WERI-Rb-1 (cell line): ENCODE measurements around the gene CALHM2.

Experiments used
- DNase-seq: peaks from one replicate; pipeline ENCODE4 v3.0.0-alpha.2; 2020
- H3K27ac ChIP-seq: fragments of 250-450 bp; sonication (Bioruptor Pico); 2 replicates; pipeline ENCODE4 v1.5.1; 2020; ENCODE audit warnings: mild to moderate bottlenecking, moderate library complexity
- H3K27me3 ChIP-seq: fragments of 250-450 bp; sonication (Bioruptor Pico); 2 replicates; pipeline ENCODE4 v1.5.1; 2021; ENCODE audit warnings: mild to moderate bottlenecking, low read depth, moderate library complexity; ENCODE audit not compliant: insufficient read depth, severe bottlenecking
- H3K36me3 ChIP-seq: fragments of 250-450 bp; sonication (Bioruptor Pico); 2 replicates; pipeline ENCODE4 v1.5.1; 2020; ENCODE audit warnings: mild to moderate bottlenecking, moderate library complexity
- H3K4me3 ChIP-seq: 2 replicates; pipeline ENCODE4 v1.5.1; 2011; ENCODE audit warnings: low read depth, mild to moderate bottlenecking, control low read depth, low read length
- H3K9me3 ChIP-seq: fragments of 250-450 bp; sonication (Bioruptor Pico); 2 replicates; pipeline ENCODE4 v1.5.1; 2021; ENCODE audit warnings: mild to moderate bottlenecking, moderate library complexity; ENCODE audit not compliant: severe bottlenecking
- CTCF ChIP-seq: IDR thresholded peaks from 2 replicates; pipeline ENCODE4 v1.5.1; 2011; ENCODE audit warnings: low read depth, mild to moderate bottlenecking, control low read depth, inconsistent platforms, low read length

CALHM2 gene

DNA sequence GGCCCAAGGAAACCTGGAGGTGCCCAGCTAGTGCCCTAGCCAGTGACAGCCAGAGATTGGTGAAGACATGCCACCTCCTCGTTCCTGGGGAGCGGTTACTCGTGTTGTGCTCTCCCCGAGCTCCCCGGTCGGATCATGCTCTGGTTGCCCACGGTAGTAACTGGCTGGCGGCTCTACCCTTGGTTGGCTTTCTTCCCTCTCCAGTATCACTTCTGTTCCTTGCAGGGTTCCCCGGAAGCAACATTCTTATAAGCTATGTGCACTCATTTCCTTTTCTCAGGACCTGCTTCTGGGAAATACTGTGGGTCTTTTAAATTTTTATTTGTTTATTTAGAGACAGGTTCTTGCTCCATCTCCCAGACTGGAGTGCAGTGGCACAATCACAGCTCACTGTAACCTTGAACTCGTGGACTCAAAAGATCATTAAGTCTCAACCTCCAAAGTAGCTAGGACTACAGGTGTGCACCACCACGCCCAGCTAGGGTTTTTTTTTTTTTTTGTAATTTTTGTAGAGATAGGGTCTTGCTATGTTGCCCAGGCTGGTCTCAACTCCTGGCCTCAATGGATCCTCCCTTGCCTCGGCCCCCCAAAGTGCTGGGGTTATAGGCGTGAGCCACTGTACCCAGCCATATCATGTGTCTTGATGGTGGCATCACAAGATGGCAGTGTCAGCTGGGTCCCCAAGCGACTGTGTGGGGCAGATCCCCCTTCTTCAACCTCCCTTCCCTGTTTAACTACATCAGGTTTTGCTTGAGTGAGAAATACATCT, 13.4 kb upstream of the CALHM2 start:
- TF ChIP-seq CTCF, result no peak
- Histone ChIP-seq H3K27me3 (no peaks in the 10 kb centered on the region), H3K36me3 (no peaks in the 10 kb centered on the region), H3K9me3 (no peaks in the 10 kb centered on the region), H3K4me3 (no peak overlapping the region), H3K27ac (no peak overlapping the region)
- no peak for DNase-seq

- H3K36me3 ChIP-seq, result no peaks in the 10 kb centered on the region
These were observed 11.3 kb upstream of the CALHM2 start for GRCh38 chr10:103463499-103463898.

GRCh38 chr10:103459615-103460014, 7.4 kb upstream of the CALHM2 start:
- no peak for TF ChIP-seq CTCF
- Histone ChIP-seq H3K4me3 (no peak overlapping the region), H3K27ac (no peak overlapping the region), H3K27me3 (no peaks in the 10 kb centered on the region), H3K36me3 (no peaks in the 10 kb centered on the region), H3K9me3 (no peaks in the 10 kb centered on the region)
- no peak for DNase-seq

More at GRCh38 chr10:103463499-103463898, 11.3 kb upstream of the CALHM2 start:
- Histone ChIP-seq H3K4me3 (no peak overlapping the region), H3K27me3 (no peaks in the 10 kb centered on the region), H3K27ac (no peak overlapping the region), H3K9me3 (no peaks in the 10 kb centered on the region)
- TF ChIP-seq CTCF, result no peak
- no peak for DNase-seq

DNA sequence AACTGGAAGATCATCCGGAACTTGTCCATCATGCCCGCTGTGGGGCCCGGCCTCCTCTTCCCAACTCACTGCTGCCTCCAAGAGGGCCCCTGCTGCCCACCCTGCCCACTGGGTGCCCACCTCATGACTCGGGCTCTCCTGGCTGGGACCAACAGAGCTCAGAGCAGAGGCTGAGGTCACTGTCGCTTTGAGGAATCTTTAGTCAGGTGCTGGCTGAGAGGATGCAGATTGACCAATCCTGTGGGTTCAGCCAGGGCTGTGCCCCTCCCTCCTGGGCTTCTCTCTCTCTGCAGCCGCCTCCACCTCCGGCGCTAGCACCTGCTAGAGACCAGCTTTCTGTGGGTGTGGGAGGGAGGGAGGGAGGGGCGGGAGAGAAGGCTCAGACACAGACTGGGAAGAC, 6.5 kb upstream of the CALHM2 start, which contains the start of gene CALHM1:
Gene CALHM1, minus strand, starts transcription at position 181 of the 400 bp plus-strand sequence. Its CDS starts 149 bp downstream, at position 32.
- Histone ChIP-seq H3K36me3 (no peaks in the 10 kb centered on the region), H3K27me3 (no peaks in the 10 kb centered on the region), H3K27ac (no peak within 1 kb of the TSS), H3K9me3 (no peaks in the 10 kb centered on the region), H3K4me3 (no peak within 1 kb of the TSS)
- no peak for TF ChIP-seq CTCF
- DNase-seq, result peak; percentile 85

DNA sequence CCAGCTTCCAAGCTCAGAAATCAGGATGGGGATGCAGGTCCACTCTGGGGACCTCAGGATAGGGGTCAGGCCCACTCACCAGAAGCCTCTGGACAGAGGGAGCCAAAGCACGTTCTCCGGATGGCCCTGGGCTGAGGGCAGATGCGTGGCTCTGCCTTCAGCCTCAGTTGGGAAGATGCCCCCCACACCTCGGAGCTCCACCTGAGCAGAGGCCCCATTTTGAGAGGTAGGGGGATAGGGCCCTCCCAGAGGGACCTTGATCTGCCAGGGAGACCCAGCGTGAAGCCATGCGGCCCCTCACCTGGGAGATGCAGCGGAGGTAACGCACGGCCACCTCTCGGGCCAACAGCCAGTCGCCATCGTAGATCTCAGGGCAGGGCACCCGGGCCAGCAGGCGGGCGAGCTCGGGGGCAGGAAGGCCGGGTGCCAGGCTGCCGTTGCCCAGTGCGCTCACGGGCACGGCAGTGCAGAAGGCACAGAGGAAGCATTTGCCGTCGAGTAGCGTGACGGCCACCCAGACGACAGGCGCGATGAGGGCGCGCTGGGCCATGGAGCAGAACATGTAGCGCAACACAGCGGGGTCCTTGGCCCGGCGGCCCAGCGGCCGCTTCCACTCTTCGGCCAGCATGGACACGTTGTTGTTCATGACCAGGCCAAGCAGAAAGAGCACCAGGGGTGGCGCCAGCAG, 5.9 kb upstream of the CALHM2 start:
- Histone ChIP-seq H3K27ac (no peak overlapping the region), H3K36me3 (no peaks in the 10 kb centered on the region), H3K9me3 (no peaks in the 10 kb centered on the region), H3K27me3 (no peaks in the 10 kb centered on the region), H3K4me3 (no peak overlapping the region)
- no peak for TF ChIP-seq CTCF
- no peak for DNase-seq
